ENCODE data around the gene A3GALT2.

The A3GALT2 gene

GRCh38 chr1:33346533-33346926 lies 25.6 kb upstream of the A3GALT2 start:
- no peak for TF ChIP-seq Cebpa-rat (IDR thresholded peaks at IDR 0.05)
- Histone ChIP-seq H3K27ac (peak overlapping the region; percentile 99), H3K9ac (peak overlapping the region; percentile 98), H3K9me3 (no peaks in the 10 kb centered on the region), H4K20me1 (peaks cover 79% of the 10 kb centered on the region), H3K4me2 (peak overlapping the region; percentile 96), H3K27me3 (no peaks in the 10 kb centered on the region), H3K4me1 (peaks cover 85% of the 10 kb centered on the region), H3K4me3 (peak overlapping the region; percentile 95), H3K36me3 (peaks cover 37% of the 10 kb centered on the region)

GRCh38 chr1:33344896-33345560 lies 24.1 kb upstream of the A3GALT2 start:
- H4K20me1 ChIP-seq, result peaks cover 94% of the 10 kb centered on the region
- peak overlapping the region; percentile 96 for H3K4me2 ChIP-seq
- no peaks in the 10 kb centered on the region for H3K27me3 ChIP-seq
- peaks cover 85% of the 10 kb centered on the region for H3K4me1 ChIP-seq
- H3K4me3 ChIP-seq, result peak overlapping the region; percentile 19
- no peaks in the 10 kb centered on the region for H3K9me3 ChIP-seq
- peak overlapping the region; percentile 39 for H3K9ac ChIP-seq
- H3K36me3 ChIP-seq, result peaks cover 52% of the 10 kb centered on the region
- H3K27ac ChIP-seq, result peak overlapping the region; percentile 59
- no peak for TF ChIP-seq Cebpa-rat (IDR thresholded peaks at IDR 0.05)

GRCh38 chr1:33343539-33343938 lies 22.6 kb upstream of the A3GALT2 start:
- Histone ChIP-seq H3K9ac (peak overlapping the region; percentile 63), H3K27me3 (no peaks in the 10 kb centered on the region), H3K27ac (peak overlapping the region; percentile 59), H3K36me3 (peaks cover 63% of the 10 kb centered on the region), H3K4me3 (no peak overlapping the region), H4K20me1 (peaks cover 100% of the 10 kb centered on the region), H3K9me3 (no peaks in the 10 kb centered on the region), H3K4me1 (peaks cover 100% of the 10 kb centered on the region), H3K4me2 (peak overlapping the region; percentile 96)
- no peak for TF ChIP-seq Cebpa-rat (IDR thresholded peaks at IDR 0.05)

GRCh38 chr1:33342041-33342723 lies 21.3 kb upstream of the A3GALT2 start:
- H3K4me2 ChIP-seq, result peak overlapping the region; percentile 96
- H3K36me3 ChIP-seq, result peaks cover 74% of the 10 kb centered on the region
- H3K27ac ChIP-seq, result peak overlapping the region; percentile 76
- H3K4me1 ChIP-seq, result peaks cover 99% of the 10 kb centered on the region
- TF ChIP-seq Cebpa-rat (IDR thresholded peaks at IDR 0.05), result no peak
- H3K9ac ChIP-seq, result peak overlapping the region; percentile 62
- H4K20me1 ChIP-seq, result peaks cover 100% of the 10 kb centered on the region
- no peaks in the 10 kb centered on the region for H3K9me3 ChIP-seq
- H3K27me3 ChIP-seq, result no peaks in the 10 kb centered on the region
- H3K4me3 ChIP-seq, result peak overlapping the region; percentile 51

GRCh38 chr1:33341190-33341589 lies 20.3 kb upstream of the A3GALT2 start:
- Histone ChIP-seq H3K4me3 (no peak overlapping the region), H3K9ac (no peak overlapping the region), H3K36me3 (peaks cover 72% of the 10 kb centered on the region), H3K9me3 (no peaks in the 10 kb centered on the region), H3K4me2 (peak overlapping the region; percentile 96), H4K20me1 (peaks cover 100% of the 10 kb centered on the region), H3K4me1 (peaks cover 99% of the 10 kb centered on the region), H3K27ac (peak overlapping the region; percentile 27; the same call in 1 of the 2 replicates), H3K27me3 (no peaks in the 10 kb centered on the region)
- no peak for TF ChIP-seq Cebpa-rat (IDR thresholded peaks at IDR 0.05)

- H3K36me3 ChIP-seq, result peaks cover 85% of the 10 kb centered on the region
- H3K4me1 ChIP-seq, result peaks cover 99% of the 10 kb centered on the region
These were observed 18.5 kb upstream of the A3GALT2 start for GRCh38 chr1:33339413-33339812.

GRCh38 chr1:33338440-33339211 lies 17.7 kb upstream of the A3GALT2 start:
- Histone ChIP-seq H3K27me3 (no peaks in the 10 kb centered on the region), H3K9me3 (no peaks in the 10 kb centered on the region), H4K20me1 (peaks cover 100% of the 10 kb centered on the region), H3K4me3 (no peak overlapping the region), H3K9ac (no peak overlapping the region), H3K4me1 (peaks cover 99% of the 10 kb centered on the region), H3K4me2 (peak overlapping the region; percentile 57; the same call in 1 of the 2 replicates), H3K27ac (peak overlapping the region; percentile 23; the same call in 1 of the 2 replicates), H3K36me3 (peaks cover 88% of the 10 kb centered on the region)
- no peak for TF ChIP-seq Cebpa-rat (IDR thresholded peaks at IDR 0.05)

More at GRCh38 chr1:33339413-33339812, 18.5 kb upstream of the A3GALT2 start:
- no peaks in the 10 kb centered on the region for H3K27me3 ChIP-seq
- no peak for TF ChIP-seq Cebpa-rat (IDR thresholded peaks at IDR 0.05)
- no peak overlapping the region for H3K9ac ChIP-seq
- peaks cover 100% of the 10 kb centered on the region for H4K20me1 ChIP-seq
- no peak overlapping the region for H3K4me3 ChIP-seq
- no peaks in the 10 kb centered on the region for H3K9me3 ChIP-seq
- H3K27ac ChIP-seq, result 0 out of 2 replicates have a peak overlapping the region, but pooled peaks have one; percentile 23
- peak overlapping the region; percentile 57 for H3K4me2 ChIP-seq

- TF ChIP-seq Cebpa-rat (IDR thresholded peaks at IDR 0.05), result no peak
- no peaks in the 10 kb centered on the region for H3K27me3 ChIP-seq
- peaks cover 88% of the 10 kb centered on the region for H3K36me3 ChIP-seq
- no peaks in the 10 kb centered on the region for H3K9me3 ChIP-seq
- H3K4me2 ChIP-seq, result no peak overlapping the region; the same call in 1 of the 2 replicates
- no peak overlapping the region for H3K9ac ChIP-seq
- H3K4me1 ChIP-seq, result peaks cover 99% of the 10 kb centered on the region
- H4K20me1 ChIP-seq, result peaks cover 100% of the 10 kb centered on the region
- H3K4me3 ChIP-seq, result no peak overlapping the region
- H3K27ac ChIP-seq, result no peak overlapping the region
These were observed 17.1 kb upstream of the A3GALT2 start for GRCh38 chr1:33338048-33338439.

- Histone ChIP-seq H3K27me3 (no peaks in the 10 kb centered on the region), H3K4me2 (no peak overlapping the region), H3K9me3 (no peaks in the 10 kb centered on the region), H4K20me1 (peaks cover 100% of the 10 kb centered on the region), H3K4me1 (peaks cover 99% of the 10 kb centered on the region), H3K36me3 (peaks cover 88% of the 10 kb centered on the region), H3K9ac (no peak overlapping the region), H3K27ac (no peak overlapping the region), H3K4me3 (no peak overlapping the region)
- no peak for TF ChIP-seq Cebpa-rat (IDR thresholded peaks at IDR 0.05)
These were observed 16.5 kb upstream of the A3GALT2 start for GRCh38 chr1:33337441-33337840.

Data from BLaER1 (cell line).